GM19328 (cell line): ENCODE results near the gene CFAP61.

Source experiments
- ATAC-seq: cut with Tn5 transposase; IDR thresholded peaks from one replicate; pipeline ENCODE4 v1.9.1; 2021; ENCODE audit warnings: mild to moderate bottlenecking, moderate library complexity; ENCODE audit not compliant: unreplicated experiment

Gene CFAP61

DNA sequence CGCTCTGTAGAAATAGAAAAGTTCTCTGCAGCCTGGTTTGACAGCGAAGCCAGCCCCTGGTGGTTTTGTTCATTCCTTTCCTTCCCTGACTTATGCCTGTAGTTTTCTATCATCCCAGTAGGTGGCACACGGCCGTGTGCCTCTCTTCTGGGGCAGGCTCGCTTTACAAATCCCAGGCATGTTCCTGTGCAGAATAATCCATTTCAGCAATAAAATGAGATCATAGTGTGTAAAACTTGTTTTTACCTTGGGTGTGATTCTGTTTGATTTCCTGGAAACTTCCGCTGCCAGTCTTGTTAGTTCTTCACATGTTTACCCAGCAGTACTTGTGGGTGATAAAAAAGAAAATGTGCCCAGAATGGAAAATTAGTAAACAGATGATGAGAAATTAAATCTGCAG, 308.1 kb downstream of the CFAP61 start:
- no peak for ATAC-seq

GRCh38 chr20:20362774-20363433, 310.6 kb downstream of the CFAP61 start:
- ATAC-seq: no peak

DNA sequence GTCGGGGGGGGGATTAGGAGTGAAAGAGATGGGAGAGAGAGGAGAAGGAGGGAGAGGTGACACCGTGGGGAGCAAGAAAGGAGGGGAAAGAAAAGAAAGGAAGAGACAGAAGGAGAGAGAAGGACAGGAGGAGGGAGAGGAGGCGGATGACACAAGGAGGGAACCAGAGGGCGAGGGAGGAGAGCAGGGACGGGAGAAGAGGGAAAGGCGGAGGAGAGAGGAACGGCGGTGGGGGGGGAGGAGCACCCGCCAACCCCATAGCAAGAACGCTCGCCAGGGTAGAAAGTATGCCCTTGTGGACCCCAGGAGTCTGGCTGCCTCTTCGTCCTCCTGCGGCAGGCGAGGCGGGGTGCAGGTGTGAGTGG, 311.1 kb downstream of the CFAP61 start:
- ATAC-seq: no peak

GRCh38 chr20:20363799-20364592, 311.7 kb downstream of the CFAP61 start:
- ATAC-seq: no peak

GRCh38 chr20:20364593-20365479, 312.5 kb downstream of the CFAP61 start:
- ATAC-seq: no peak

DNA sequence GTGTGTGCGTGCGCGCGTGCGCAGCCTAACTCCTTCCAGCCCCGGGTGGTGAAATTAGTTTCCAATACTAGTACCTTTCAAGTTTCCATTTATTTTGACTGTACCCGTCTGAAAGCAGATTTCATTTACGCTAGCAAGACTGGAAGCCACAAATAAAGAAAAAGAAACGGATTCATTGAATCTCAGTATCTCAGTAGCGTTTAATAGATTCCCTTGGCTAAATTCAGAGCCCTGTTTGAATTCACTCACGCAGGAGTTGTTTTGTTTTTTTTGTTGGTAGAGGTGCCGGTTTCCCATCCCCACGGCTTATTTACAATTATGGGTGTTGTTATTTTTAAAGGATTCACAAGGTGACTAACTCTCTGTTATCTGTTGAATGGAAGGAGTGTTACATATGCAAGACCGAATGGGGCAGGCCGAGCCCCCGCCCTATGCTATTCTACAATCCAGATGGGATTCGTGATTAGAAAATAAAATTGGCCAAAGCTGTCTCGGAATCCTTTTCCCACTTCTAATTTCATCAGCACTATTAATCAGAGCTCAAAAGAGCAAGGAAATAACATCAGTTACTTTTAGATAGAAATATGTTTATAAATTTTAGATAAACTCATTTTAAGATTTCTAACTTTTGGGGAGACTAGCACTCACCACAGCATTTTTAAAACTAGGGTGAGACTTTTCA, 313.3 kb downstream of the CFAP61 start:
- no peak for ATAC-seq

DNA sequence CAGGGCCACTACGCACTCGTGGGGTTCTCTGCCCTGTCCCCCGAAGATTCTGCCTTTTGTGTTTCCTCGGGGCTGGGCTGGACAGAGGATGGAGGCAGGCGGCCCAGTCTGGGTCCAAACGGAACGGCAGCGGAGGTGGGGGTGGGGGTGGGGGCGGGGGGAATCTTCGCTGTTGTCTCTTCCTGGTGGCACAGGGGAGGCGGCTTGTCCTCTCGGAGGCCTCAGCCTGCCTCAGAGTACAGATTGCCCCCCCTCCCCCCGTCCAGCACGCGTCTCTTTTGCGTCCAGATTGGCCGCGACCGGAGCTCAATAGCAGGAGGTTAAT, 314.2 kb downstream of the CFAP61 start:
- no peak for ATAC-seq

GRCh38 chr20:20366876-20367574, 314.7 kb downstream of the CFAP61 start:
- no peak for ATAC-seq

- ATAC-seq: no peak
Observed at GRCh38 chr20:20367575-20368417, 315.5 kb downstream of the CFAP61 start, which contains the start of gene INSM1. INSM1 (plus strand) TSS chr20:20368104; CDS start chr20:20368268, 164 bp downstream.

GRCh38 chr20:20368418-20369249, 316.3 kb downstream of the CFAP61 start:
- no peak for ATAC-seq

- ATAC-seq: no peak
Observed at GRCh38 chr20:20369250-20370093, 317.1 kb downstream of the CFAP61 start.

DNA sequence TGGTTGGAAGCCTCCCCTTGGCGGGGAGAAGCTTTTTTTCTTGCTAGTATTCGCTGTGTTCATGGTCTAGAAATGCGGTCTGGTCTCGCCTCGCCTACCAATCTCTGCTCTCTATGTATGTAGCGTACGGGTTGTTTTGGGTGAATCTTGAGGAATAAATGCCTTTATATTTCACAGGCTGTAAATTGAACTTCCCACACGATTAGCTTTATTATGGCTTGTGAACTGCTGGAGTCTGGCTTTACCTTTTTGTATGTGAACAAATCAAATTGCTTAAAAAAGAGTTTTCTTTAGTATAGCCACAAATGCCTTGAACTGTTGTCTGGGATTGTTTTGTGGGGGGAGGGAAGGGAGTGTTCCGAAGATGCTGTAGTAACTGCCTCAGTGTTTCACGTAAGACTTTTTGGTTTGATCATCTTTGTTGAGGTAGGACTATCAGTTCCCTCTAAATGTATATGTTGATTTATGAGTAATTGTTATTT, 317.8 kb downstream of the CFAP61 start:
- no peak for ATAC-seq

DNA sequence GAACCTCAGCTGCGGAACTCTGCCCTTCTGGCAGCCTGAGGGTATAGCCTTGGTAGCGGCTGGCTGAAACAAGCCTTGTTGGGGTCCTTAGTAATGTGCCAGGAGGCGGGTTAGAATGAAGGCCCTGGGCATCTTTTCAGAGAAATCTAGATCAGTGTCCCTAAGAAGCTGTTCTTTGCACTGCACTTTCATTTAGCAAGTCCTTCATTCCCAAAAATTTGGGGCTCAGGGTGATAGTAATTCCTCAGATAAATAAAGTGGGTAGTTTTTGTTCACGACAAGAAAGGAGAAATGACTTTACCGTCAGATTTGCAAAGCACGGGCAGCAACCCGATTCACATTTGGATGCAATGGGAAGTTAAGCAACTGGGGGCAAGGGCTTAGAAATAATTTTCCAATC, 318.8 kb downstream of the CFAP61 start:
- ATAC-seq: no peak

GRCh38 chr20:20371681-20372080, 319.3 kb downstream of the CFAP61 start:
- ATAC-seq: no peak

DNA sequence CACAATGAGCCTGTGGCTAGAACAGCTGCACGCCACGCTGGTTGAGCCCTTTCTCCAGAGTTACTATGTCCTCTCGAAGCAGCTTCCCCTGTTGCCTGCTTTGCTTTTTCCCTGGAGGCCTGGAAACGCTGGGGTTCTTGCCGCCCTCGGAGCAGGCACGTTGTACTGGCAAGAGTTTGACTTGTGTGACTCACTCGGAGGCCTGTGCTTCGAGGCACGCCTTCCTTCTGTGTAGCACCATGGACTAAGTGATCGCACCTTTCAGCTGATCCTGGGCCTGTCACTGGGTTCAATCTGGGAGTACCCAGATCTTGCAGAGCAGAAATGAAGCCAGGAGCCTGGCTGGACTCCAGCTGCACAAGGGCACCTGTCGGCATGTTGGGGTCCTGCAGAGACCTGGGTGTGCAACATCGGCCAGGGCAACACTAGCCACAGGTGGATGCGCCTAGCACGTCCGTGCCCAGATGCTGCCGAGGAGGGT, 320.8 kb downstream of the CFAP61 start:
- ATAC-seq: no peak

- ATAC-seq: no peak
Observed at GRCh38 chr20:20375862-20376261, 323.5 kb downstream of the CFAP61 start.

GRCh38 chr20:20386192-20386591, 333.9 kb downstream of the CFAP61 start:
- ATAC-seq: no peak
